SH-SY5Y (cell line): ENCODE results near the gene TLE3.

Experiments used
- GATA2 ChIP-seq: IDR thresholded peaks from 2 replicates; pipeline ENCODE4 v1.6.1; 2011; ENCODE audit warnings: mild to moderate bottlenecking, low read depth, low read length
- GATA3 ChIP-seq: IDR thresholded peaks from 2 replicates; pipeline ENCODE4 v1.6.1; 2011; ENCODE audit warnings: low read depth, mild to moderate bottlenecking, low read length, moderate library complexity

DNA sequence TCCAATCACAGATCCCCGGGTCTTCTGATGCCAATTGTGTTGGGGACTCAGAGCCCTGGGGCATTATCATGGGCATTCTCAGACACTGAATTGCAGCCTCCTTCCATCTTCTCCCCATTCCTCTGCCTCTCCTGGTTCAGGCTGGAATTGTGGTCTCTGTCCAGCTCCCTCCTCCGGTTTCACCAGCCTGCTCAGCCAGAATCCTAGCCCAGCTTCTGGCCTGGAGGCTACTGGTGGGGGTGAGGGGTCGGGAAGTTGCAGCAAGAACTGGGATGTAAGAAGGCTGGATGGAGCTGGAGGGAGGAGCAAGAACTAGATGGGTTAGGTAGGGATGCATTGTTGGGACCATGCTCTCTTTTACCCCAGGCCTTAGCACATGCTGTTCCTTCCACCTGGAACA, 53.5 kb downstream of the TLE3 start:
- TF ChIP-seq GATA3, result no peak
- TF ChIP-seq GATA2, result no peak
